ENCODE data around the gene DMRT2.

Gene DMRT2

DNA sequence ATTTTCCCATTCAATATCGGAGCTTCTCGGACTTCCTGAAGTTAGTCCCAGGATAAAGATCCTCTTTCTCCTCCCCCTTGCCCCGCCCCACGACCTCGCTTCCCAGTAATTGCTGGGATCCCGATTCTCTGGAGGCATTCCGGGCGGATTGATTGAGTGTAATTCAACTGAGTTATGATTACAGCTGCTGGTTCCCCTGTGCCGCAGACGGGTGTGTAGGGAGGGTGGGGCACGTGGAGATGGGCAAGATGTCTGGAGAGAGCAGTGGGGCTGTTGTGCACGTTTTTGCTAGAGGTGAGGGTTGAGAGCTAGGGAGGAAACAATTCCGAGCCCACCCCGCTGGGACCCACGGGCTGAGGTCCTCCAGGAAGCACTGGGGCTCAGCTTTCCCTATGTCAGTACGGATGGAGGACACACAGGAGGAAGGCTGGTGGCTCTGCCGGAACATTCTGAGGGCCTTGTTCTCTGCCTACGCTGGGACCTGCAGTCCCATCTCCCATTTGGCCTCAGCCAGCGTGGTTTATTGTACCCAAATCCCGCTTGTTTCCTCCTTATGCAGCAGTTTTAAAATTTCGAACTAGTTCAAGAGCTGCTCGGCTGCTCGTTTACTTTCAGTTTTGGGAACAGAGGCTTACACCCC, 2.4 kb upstream of the DMRT2 start:
- no peak for DNase-seq (ENCODE audit: low spot score)

DNA sequence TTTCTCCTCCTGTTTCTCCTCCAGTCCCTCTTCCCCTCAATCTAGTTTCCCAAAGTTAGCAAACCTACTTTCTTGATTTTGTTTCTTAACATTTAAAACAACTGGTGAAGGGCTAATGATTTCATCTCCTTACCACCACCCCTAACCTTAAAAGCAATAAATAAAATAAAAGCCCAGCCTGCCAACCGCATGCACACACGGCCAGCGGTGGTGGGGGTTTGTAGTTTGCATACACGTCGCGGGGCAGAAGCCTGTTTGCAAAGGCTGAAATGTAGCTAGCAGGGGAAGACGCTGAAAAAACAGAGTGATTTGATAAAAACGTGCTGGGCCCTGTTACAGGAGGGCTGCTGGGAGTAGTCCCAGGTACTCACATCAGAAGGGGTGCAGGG, 1.9 kb upstream of the DMRT2 start:
- DNase-seq (ENCODE audit: low spot score) = no peak

DNA sequence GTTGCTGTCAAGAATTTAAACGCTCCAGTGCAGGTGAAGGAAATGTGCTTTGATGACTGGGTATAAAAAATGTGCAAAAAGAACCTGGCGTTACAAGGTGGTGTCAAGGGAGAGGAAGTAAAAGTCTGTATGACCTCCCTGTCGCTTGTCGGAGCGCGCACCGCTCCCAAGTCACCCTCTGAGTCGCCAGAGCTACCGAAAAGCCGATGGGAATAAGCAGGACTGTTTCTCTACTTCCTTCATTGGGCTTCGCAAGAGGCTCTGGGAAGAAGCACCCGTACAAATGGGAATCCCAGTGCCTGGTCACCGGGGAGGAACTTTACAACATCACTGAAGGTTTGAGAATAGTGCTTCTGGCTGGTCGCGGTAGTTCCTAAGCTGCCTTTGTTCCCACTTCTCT, 1.3 kb upstream of the DMRT2 start:
- DNase-seq (ENCODE audit: low spot score) = no peak

DNA sequence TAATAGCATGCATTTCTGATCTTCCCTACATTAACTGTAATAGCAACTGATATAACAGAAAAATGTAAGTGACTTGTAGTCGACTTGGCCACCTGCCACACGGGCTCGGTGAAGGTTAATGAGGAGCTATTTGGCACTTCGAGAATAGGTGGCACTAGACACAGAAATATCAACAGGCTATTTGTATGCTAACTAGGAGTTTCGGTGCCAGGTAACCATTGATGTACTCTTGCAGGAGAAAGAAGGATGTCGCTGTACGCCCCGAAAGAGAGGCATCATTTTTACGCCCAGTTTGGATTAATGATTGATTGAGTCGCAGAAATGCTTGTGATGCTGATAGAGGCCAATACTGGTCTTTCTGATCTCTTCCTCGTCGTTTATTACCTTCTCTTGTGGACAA, 516 bp upstream of the DMRT2 start:
- DNase-seq (ENCODE audit: low spot score) = no peak

DNA sequence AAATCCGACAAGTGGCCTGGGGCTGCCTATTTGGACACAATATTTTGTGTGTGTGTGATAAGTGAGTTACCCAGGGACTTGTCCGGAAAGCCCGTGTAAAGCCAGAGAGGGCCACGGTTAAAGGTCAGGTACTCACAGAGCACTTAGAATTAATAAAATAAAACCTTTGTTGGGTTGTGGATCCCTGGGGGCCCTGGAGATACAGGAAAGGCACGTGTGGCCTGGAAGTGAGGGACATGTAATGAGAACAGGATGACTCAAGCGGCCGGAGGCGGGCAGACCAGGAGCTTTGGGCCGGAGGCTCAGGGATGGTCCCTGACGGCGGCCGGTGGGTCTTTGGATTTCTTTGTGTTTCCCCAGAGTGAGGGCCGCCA, 1.0 kb downstream of the DMRT2 start:
- peak; percentile 74 for DNase-seq (ENCODE audit: low spot score)

DNA sequence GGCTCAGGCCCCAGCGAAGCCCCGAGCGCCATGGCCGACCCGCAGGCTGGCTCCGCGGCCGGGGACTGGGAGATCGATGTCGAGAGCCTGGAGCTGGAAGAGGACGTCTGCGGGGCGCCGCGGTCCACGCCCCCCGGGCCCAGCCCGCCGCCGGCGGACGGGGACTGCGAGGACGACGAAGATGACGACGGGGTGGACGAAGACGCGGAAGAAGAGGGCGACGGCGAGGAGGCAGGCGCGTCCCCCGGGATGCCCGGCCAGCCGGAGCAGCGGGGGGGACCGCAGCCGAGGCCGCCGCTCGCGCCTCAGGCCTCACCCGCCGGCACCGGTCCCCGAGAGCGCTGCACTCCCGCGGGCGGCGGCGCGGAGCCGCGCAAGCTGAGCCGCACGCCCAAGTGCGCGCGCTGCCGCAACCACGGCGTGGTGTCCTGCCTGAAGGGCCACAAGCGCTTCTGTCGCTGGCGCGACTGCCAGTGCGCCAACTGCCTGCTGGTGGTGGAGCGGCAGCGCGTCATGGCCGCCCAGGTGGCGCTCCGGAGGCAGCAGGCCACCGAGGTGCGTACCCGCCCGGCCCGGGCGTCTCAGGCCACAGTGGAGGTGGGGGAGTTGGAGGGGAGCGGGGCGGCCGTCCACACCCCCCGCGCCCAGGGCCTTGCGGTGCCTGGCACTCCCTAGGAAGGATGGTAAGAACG, 1.6 kb downstream of the DMRT2 start:
- no peak for DNase-seq (ENCODE audit: low spot score)

DNA sequence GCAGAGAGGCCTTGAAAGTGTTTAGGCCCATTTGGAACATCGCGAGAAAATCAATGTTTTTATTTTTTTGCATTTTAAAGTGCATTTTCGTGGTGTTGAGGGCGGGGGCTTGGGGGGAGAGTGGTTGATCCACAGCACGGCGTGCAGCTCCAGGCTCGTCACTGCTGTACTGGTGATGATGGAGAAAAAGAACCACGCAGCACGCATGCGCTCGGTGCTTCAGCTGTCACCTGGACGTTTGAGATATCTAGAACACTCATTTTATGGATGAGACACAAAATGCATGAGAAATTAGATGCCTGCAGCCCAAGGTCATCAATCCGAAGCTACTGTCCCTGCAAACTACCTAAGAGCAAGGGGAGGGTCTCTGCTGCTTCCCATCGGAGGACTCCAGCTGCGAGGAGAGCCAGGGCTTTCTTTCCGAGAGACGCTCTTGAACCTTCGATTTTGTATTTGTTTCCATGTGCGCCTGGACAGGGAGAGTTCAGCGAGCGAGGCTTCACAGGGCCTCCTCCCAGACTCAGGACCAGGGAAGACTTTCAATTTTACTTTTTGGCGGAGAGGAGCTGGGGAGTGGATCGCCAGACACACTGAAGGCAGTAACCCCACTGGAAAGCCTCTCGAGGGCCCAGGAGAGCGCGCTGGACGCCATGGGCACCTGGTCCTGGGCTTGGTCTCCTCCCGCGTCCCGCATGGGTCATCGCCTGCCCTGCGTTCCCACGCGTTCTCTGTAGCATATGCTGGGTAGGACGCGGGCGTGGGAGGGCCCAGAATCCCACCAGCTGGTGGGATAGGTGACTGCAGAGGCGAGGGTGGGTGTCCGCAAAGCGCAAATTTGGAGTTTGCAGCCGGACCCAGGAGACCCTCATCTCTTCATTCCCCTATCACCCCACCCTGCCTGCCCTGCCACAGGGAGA, 2.5 kb downstream of the DMRT2 start:
- no peak for DNase-seq (ENCODE audit: low spot score)

DNA sequence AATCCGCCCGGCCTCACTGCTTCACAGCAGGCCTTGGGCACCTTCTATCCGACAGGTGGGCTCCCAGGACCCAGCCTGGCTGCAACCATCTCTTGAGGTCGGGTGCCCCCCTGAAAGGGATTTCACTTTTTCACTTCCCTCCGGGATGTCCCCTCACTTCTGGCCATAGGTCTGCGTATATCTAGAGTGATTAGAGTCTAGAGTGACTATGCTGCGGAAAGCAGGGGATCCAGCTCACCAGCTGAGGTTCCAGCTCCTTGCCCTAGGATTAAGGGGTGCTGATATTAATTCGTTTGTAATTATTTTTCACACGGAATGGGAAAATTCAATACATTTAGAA, 3.1 kb downstream of the DMRT2 start:
- DNase-seq (ENCODE audit: low spot score) = no peak

DNA sequence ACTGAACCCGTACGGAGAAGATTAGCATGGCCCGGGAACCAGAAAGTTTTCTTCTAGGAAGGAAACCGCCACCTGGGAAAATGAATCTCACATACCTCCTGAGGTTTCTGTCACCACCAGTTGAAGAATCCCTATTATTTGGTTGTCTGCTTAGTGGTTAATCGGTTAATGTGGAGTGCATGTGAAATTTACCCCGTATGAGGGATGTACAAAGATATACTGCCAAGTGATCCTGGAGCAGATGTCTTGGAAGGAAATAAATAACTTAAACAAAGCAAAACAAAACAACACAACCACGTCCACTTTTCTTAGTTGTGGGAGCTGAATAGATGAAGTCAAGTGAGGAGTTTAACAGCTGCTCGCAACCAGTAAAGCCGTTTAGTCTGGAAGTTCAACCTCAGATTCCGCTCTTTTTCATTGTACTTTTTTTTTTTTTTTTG, 3.8 kb downstream of the DMRT2 start:
- DNase-seq (ENCODE audit: low spot score) = no peak

DNA sequence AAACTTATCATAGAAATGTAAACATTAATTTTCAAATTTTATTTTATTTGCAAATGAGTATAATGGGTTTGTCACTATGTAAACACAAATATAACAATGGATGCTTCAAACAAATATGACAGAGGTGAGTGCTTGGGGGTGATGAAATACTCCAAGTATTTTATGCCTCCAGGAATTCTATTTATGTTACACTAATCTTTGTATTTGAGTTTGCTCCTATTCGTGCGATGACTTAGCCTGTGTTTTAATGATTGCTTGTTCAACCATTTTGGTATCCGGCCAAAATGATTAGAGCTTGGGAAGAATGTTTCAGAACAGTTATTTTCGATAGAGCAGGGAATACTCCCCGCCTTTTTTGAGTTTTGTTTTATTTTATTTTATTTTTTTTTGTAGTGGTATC, 5.0 kb downstream of the DMRT2 start:
- no peak for DNase-seq (ENCODE audit: low spot score)

DNA sequence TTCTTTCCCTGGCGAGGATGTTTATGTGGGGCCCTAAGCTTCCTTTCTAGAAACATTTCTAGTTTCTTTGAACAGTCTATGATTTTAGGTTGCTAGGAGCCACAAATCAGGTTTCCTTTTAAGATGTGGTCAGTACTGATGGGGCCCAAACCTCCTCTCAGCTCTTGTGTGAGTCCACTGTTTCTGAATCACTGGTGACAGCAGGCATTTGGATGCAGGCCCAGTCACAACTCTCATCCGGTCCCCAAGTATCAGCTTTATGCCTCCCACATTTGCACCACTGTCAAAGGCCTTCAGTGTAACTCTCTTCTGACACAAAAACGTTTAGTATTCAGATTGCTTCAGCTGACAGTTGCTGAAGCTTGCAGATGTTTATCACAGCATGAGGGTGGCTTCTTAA, 7.8 kb downstream of the DMRT2 start:
- no peak for DNase-seq (ENCODE audit: low spot score)

DNA sequence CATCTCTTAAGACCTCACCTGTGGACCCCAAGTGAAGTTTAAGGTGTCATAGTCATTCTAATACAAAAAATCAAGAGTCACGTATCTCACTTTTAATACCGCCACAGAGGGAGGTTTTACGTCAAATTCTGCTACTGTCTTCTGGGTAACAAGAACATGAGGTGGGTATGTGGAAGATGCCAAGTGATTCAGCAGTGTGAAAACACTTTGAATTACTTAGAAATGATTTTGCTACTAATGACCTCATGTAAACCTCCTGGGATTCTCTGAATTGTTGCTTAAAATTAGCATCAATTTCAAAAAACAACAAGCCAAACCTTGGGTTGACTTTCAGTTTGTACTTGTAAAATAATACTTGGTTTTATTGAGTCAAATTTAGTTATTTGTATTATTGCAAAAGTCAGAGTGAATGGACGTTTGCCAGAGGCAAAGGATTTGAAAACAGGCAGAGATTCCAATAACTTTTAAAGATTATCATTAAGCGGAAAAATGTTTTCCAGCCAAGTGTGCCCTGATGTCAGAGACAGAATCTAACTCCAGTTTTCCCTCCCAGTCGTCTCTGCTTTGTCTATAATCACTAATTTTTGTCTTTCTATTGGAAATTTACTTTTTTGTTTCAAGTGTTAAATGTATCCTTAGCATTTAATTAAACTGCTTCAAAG, 8.8 kb downstream of the DMRT2 start:
- DNase-seq (ENCODE audit: low spot score) = no peak

DNA sequence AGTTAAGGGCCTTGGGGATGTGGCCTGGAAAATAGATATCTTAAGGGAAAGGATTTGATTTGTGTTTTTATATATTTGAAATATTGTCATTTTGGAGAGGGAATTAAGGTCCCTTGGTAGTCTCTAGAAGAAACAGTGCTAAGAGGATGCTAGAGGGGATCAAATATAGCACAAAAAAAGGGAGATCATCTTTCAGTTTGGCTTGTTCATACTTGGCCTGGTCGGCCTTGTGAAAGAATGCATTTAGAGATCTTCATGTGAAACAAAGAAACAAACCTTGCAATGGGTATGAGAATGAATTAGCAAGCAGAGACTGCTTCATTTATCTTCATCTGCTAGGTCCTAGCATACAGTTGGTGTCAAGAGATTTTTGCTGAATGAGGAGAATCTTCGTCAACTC, 15.0 kb downstream of the DMRT2 start:
- no peak for DNase-seq (ENCODE audit: low spot score)

DNA sequence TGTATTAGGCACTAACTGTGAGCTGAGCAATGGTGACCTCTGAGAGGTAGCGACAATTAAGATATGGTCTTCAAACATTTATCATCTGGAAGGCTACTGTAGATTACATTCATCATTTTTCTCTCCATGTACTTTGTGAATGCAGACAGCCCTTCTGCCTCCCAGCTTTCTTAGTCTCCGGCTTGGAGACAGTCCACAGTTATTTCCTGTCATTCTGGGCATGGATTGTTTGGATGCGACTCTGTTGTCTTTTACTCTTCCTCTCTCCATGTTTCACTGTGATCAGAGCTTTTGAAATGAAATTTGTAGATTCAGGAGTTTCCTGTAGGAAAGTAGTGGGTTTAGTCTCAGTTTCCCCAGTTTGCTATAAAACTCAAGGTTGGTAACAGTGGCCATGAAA, 20.5 kb downstream of the DMRT2 start:
- no peak for DNase-seq (ENCODE audit: low spot score)

DNA sequence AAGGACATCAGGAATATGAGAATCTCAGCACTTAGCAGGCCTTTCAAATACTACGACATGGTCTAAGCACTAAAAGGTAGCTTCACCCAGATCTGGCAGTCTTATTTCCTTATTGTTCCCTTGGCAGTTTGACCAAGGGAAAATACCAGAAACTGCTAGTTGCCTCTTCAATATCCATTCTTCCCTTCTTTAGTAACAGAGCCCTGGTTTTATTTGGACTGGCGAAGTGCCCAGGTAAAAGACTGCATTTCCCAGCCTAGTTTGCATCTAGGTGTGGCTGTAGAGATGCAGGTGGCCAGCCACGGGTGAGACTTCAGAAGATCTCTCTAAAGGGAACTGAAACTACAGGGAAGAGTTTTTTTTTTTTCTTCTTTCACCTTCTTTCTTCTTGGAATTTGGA, 21.6 kb downstream of the DMRT2 start:
- DNase-seq (ENCODE audit: low spot score) = no peak

DNA sequence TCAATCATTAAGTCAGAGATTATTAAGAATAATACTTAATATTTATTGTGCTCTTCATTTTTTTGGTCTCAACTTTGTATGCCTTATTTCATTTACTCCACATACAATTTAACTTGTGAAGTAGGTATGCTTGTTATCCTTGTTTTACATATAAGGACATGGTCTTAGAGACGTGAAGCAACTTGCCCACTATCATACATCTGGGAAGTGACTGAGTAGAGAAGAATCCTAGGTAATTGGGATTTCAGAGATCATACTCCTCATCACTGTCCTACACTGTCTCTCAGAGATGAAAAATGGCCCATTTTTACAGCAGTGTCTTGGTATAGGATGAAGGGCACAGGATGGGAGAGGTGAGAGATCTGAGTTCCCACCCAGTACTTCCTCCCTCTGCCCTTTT, 23.3 kb downstream of the DMRT2 start:
- DNase-seq (ENCODE audit: low spot score) = no peak

DNA sequence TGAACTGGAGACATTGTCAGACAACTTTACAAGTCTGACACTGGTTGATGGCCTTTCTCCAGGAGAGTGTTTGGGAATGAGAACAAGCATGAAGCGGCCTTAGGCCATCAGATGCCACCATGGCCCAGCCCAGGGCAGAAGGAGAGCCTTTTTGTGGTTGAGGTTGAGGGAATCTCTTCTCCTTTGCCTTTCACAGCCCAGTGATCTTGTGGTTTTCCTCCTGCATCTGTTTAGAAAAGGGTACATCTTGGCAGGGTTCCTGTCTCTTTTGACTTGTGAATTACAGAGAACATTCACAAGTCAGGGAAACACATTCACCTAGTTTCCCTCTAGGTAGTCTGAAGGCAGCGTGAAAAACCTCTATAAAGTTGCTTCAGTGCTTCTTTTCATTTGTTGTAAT, 27.5 kb downstream of the DMRT2 start:
- DNase-seq (ENCODE audit: low spot score) = no peak

DNA sequence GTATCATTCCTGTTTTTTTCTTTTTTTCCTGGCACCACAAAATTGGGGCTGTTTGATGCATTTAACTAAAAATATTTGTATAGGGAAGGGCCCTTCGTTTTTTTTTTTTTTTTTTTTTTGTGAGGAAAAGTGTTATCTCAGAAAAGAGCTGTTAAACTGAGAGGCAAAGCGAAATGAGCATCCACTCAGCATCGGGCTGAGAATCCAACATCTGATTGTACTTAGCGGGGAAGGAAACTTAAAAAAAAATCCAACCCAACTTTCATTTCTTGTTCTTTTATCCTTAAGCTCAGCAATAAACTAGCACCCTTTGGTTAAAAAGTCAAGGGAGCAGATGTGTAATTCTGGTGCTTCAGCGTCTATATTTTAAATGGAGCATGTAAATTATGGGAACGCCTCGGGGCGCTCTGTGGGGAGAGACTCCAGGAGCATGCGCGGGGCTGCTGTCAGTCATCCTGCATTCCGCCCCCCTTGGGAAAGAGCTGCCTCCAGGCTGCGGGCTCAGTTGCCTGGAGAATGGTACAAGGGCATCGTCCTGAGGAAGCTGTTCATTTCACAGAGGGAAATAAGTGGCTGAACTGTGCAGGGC, 33.3 kb downstream of the DMRT2 start:
- DNase-seq (ENCODE audit: low spot score) = peak; percentile 26

DNA sequence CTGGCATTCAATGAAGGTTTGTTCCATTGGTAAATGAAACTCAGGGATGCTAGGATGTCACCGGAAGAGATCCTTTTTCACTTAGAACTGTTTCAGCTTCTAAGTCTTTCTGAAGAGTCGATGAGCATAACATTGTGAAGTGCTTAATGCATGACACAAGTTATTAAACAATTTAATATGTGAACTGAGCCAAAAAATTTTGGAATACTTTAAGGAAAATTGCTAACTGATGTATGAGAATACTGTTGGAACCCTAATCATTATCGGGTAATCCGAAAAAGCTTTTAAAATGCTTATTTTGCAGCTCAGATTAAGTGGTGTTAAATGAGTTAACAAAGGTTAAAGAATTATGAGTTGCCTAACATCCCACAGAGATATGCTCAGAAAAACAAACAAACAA, 34.9 kb downstream of the DMRT2 start:
- DNase-seq (ENCODE audit: low spot score) = no peak

DNA sequence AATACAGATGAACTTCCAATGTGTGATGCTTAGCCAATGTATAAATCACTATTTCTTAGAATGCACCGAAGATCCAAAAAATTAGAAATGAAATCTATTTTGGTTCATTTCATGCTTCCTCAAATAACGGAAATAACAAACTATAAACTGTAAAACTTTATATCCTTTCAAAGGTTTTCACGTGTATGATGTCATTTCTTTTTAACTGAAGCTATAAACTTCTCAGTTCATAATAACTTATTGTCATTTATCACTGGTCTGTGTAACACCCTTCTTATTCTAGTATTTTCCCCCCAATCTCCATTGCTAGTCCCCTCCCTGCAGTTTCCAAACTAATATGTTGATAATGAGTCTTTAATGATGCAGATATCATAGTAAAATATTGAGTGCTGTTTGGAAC, 36.4 kb downstream of the DMRT2 start:
- no peak for DNase-seq (ENCODE audit: low spot score)

DNA sequence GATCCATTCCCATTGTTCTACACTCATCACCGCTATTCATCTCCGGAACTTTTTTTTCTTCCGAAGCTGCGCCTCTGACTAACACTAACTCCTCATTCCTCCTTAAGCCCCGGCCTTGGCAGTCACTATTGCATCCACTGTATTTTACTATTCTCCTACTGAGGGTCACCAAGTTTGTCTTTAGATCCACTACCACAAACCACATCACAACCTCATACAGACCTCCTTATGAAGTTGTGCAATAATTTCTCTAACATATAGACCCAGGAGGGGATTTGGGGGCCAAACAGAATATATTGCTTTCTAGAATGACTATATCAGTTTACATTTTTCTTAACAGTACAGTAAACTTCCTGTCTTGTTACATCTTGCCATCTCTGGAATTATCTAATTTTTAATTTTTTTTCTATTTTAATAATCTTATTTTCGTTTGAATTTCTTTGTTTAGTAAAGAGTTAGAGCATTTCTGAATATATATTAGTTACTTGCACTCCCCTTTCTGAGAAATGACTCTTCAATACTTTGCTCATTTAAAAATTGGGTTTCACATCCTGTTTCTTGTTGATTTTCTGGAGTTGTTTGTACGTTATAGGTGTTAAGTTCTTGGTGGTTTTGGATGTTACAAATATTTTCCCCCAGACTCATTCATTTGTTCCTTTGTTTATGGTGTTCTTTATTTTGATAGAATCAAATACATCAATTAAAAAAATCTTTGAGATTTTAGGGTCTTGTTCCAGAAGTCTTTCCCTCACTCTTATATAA, 37.1 kb downstream of the DMRT2 start:
- DNase-seq (ENCODE audit: low spot score) = no peak

DNA sequence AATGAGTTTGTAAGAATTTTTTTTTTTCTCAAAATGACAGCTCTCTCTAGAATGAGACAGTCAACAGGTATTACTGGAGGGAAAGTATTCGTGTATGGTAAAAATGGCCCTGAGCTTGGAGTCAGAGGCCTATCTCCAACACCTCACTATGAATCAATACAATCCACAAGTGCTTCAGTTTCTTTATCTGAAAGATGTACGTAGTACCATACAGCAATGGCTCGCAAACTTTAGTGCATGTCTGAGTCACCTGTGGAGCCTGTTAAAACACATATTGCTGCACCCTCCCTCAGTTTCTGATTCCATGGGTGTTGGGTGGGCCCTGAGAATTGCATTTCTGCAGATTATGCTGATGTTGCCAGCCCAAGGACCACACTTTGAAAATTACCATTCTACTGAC, 44.6 kb downstream of the DMRT2 start:
- no peak for DNase-seq (ENCODE audit: low spot score)
